Activated T-cell treated with anti-CD3 and anti-CD28 coated beads, Interleukin-2, amount 50 U/mL, for 1 hour (primary cell): ENCODE measurements around the gene WDR88.
"Not testable (repeated sequence)": the region's sequence is repeated elsewhere in the genome, so short reads cannot be mapped to it uniquely, and the experiment has no call there.

ENCODE experiments used
- DNase-seq: peaks from one replicate; pipeline ENCODE4 v3.0.0-alpha.2; 2020

WDR88 gene

DNA sequence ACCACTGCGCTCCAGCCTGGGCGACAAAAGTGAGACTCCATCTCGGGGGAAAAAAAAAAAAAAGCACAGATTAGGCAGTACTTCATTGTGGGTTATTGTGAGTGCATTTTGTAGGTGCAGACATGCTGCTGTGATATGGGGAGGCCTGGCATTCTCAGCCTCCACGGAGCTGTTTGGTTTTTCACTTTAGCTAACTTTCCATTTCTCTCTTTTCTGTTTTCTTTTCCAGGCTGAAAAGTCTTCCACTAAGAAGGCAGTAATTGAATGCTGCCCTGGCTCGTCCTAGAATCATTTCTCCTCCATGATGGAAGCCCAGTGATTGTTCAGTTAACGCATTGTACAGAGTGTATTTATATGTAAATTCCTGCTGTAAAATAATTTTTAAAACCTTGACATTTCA lies 2.0 kb upstream of the WDR88 start:
- no peak for DNase-seq

DNA sequence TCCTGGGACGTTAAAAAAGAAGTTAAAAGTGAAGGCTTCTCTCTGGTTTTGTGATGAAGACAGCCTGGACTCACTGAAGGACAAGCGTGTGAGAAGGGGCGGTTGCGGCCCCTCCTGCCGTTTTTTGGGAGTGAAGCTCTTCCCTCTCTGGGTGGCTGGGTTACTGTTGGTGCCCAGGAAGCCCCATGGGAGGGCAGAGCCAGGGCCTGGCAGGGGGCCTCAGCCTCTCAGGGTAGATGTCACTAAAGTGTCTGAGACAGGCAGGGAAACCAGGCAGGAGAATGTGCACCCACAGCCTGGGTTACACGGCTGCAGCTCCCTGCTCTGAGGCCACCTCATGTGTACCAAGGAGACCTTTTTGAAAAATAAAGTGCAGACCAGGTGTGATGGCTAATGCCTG lies 1.5 kb upstream of the WDR88 start:
- no peak for DNase-seq

DNA sequence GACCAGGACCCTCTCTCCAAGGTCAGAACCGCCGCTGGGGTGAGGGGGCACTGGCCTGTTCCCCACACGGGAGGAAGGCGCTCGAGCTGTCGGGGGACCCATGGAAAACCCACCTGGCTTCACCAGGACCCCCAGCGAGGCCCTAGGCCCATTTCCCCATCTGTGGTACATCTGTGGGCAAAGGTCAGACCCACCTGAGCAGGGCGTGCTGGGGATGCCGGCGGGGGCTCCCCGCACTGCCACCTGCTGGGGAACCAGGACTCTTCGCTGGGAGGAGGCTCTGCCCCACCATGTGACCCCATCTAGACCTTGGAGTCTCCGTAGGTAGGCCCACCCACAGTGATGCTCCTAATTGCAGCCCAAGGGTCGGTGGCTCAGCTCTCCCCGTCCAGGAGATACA lies 511 bp downstream of the WDR88 start:
- no peak for DNase-seq

DNA sequence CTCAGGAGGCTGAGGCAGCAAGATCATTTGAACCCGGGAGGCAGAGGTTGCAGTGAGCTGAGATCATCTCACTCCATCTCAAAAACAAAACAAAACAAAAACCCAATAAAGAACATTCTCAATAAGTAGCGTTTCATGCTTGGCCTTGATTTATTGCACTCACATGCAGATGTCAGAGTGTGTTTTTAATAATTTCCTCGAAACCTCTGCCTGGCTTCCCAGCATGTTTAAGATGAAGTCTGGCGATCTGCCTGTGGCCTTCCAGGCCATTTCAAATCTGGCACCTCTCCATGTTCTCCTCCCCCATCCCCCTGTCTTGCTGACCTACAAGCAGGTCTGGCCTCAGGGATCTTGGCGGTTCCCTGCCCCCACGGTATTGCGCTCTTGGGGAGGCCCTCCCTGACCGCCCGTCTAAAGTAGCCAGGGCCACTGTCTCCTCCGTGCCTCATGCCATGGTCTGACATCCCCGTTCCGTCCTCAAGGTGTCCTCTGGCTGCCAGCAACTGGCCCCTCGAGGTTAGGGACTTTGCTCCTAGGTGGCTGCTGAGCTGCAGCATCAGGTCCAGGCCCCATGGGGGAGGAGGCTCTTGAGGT lies 1.6 kb downstream of the WDR88 start:
- DNase-seq = no peak

DNA sequence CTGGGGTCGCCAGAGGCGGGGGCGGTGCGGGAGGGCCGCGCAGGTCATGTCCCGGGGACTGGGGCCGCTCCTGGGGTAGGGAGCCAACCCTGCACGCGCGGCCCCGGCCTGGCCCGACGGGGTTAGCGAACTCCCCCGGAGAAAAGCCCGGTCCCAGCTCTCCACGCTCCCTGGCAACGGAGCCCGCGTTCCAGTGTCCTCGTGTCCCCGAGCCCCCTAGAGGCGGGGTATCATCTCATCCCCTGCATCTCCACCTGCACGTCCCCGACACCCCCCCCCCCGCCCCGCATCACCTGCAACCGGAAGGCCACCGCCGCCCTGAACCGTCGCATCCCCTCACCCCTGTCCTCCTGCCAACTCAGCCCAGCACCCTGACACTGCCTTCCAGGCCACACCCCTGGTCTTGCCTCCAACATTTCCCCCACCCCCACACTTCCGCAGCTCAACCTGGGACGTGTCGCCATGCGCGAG lies 2.7 kb downstream of the WDR88 start:
- peak; percentile 40 for DNase-seq

DNA sequence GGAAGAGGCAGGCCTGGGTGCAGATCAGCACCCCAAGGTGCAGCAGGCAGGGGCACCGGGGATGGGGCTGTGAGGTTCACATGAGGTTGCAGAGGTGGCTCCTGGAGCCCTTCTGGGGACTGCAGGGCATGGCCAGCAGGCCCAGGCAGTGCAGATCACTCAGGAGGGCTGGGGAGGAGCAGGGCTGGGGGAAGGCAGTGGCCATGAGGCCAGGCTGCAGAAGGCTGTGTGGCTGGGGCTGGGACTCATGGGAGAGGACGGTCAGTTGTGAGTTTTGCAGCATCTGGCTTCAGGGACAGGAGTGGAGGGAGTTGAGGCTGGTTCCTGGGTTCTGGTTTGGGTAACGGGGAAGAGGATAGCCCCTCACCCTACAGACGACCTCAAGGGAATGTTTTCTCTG lies 7.3 kb downstream of the WDR88 start:
- DNase-seq = no peak

DNA sequence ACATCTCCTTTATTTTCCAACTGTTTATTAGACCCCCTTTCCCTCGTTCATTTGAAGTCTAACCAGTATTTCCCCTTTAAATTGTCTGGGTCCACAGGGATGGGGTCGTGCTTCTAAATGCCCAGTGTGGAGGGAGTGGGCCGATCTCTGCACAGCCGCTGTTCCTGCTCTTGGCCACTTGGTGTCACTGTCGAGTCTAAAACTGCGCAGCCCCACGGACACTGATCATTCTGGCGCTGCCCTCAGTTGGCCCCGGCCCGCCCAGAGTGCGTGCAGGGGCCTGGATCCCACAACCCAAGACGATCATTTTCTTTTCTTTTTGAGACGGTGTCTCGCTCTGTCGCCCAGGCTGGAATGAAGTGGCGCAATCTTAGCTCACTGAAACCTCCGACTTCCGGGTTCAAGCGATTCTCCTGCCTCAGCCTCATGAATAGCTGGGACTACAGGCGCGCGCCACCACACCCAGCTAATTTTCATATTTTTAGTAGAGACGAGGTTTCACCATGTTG lies 12.0 kb downstream of the WDR88 start:
- peak; percentile 67 for DNase-seq

DNA sequence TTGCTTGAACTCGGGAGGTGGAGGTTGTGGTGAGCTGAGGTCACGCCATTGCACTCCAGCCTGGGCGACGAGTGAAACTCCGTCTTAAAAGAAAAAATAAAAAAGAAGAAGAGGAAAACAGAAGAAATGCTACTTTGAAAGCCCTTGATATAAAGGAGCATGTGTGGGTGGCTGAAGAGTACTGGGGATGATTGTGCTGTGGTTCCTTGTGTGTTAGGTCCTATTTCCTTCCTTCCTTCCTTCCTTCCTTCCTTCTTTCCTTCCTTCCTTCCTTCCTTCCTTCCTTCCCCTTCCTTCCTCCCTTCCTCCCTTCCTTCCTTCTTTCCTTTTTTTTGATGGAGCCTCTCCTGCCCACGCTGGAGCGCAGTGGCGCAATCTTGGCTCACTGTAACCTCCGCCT lies 14.3 kb downstream of the WDR88 start:
- no peak for DNase-seq

DNA sequence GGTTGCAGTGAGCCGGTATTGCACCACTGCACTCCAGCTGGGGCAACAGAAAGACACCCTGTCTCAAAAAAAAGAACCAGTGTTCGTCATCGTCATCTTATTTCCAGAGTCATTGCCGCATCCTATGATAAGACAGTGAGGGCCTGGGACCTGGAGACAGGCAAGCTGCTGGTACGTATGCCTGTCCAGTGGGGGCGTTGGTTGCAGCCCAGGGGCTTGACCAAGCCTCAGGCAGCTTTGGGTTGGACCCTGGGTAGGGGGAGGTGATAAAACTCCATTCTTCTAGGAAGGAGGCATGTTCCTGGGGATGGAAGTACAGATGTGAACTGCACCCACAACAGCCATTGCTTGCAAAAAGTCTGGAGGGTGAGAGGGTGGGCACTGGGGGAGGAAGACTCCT lies 15.6 kb downstream of the WDR88 start:
- DNase-seq = no peak

DNA sequence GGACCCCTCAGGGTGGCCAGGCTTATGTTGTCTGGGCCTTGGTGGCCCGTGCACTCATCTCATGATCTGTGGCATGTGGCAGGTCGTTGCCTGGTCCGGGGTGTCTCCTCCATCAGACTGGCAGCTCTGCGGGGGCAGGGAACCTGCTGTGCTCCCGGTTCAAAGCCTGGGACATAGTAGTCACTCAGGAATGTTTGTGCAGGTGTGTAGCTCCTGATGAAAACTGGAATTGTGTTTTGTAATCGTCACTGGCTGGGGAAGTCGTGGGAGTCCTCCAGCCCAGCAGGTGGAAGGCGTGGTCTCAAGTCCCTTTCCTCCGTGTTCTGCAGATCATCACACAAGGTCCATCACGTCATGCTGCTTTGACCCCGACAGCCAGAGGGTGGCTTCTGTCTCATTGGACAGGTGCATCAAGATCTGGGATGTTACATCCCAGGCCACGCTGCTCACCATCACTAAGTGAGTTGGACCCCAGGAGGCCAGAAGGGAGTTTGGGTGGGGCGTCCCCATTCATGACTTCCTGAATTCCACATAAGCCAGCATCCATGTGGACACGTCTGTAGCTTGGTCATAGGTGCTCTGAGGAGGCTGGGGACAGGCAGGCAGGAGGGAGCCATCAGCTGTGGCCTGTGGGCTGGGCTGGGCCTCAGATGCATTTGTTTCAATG lies 19.1 kb downstream of the WDR88 start:
- DNase-seq = no peak

DNA sequence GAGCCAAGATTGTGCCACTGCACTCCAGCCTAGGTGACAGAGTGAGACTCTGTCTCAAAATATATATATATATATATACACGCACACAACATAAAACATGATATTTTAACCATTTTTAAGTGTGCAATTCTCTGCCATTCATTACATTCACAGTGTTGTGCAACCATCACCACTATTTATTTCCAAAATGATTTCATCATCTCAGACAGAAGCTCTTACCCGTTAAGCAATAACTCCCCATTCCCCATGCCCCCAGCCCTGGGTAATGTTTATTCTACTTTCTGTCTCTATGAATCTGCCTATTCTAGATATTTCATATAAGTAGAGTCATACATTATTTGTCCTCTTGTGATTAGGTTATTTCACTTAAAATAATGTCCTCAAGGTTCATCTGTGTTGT lies 20.3 kb downstream of the WDR88 start:
- DNase-seq = no peak

DNA sequence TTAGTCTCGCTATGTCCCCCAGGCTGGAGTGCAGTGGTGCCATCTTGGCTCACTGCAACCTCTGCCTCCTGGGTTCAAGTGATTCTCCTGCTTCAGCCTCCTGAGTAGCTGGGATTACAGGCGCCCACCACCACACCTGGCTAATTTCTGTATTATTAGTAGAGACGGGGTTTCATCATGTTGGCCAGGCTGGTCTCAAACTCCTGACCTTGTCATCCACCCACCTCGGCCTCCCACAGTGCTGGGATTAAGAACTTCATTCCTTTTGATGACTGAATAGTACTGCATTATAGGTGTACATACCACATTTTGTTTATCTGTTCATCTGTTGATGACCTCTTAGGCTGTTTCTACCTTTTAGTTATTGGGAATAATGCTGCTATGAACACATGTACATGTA lies 20.7 kb downstream of the WDR88 start:
- DNase-seq = not testable (repeated sequence)

DNA sequence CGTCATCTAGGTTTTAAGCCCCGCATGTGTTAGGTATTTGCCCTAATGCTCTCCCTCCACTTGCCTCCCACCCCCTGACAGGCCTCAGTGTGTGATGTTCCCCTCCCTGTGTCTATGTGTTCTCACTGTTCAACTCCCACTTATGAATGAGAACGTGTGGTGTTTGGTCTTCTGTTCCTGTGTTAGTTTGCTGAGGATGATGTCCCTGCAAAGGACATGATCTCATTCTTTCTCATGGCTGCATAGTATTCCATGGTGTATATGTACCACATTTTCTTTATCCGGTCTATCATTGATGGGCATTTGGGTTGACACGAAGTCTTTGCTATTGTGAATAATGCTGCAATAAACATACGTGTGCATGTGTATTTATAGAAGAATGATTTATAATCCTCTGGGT lies 22.4 kb downstream of the WDR88 start:
- DNase-seq = not testable (repeated sequence)

DNA sequence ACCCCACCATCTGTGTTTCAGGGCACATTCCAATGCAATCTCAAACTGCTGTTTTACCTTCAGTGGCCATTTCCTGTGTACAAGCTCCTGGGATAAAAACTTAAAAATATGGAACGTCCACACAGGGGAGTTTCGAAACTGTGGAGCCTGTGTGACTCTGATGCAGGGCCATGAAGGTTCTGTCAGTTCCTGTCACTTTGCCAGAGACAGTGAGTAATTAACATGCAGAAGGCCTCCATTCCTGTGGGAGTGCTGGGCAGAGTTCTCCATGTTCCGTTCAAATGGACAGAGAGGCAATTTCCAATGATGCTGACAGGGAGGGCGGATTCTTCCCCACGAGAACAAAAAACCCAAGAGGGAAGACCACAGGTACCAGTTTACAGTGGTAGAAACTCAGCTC lies 24.4 kb downstream of the WDR88 start:
- no peak for DNase-seq

DNA sequence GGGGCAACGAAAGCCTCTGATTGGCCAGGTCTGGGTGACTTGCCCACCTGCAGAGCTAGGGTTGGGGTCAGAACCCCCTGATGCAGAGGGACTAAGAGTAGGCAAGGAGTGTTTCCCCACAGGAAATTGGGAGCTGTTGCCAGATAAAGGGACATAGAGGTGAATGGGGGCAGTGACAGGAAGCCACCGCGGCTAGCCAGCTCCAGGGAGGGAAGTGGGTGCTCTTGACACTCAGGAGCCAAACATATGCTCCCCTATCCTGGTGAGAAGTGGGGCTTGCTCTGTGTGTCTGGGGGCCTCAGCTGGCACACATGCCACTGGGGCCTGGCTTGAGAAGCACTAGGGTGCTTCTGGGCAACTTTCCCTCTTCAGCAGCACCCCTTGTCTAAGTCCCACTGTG lies 26.0 kb downstream of the WDR88 start:
- DNase-seq = no peak

DNA sequence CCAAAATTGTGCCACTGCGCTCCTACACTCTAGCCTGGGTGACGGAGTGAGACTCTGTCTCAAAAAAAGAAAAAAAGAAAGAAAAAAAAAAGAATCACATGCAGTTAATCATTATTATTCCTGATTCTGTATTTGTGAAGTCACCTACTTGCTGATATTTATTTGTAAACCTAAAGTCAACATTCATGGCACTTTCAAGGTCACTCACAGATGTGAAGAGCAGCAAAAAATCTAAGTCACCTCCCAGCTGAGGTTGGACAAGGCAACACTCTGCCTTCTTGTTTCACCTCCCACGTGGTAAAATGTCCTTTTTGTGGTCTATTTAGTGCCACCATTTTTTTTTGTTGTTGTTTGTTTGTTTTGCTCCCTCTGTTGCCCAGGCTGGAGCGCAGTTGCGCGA lies 26.5 kb downstream of the WDR88 start:
- no peak for DNase-seq

DNA sequence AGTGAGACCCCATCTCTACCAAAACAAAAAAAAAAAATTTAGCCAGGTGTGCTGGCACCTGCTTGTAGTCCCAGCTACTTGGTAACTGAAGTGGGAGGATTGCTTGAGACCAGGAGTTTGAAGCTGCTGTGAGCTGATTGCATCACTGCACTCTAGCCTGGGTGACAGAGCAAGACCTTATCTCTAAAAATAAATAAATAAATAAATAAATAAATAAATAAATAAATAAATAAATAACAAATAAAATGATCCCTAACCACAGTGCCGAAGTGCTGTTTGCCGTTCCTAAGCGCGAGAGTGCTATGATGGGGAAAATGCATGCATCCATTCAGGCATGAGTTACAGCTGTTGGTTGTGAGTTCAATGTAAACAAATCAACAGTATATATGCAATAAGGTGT lies 27.2 kb downstream of the WDR88 start:
- DNase-seq = no peak

DNA sequence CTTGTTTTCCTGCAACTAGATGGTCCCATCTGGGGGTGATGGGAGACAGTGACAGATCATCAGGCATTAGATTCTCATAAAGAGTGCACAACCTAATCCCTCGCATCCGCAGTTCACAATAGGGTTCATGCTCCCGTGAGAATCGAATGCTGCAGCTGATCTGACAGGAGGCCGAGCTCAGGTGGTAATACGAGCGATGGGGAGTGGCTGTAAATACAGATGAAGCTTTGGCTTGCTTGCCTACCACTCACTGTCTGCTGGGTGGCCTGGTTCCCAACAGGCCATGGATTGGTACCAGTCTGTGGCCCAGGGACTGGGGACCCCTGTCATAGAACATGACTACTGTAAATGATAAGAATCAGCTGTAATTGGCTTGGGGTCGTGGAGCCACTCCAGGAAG lies 28.0 kb downstream of the WDR88 start:
- DNase-seq = no peak

DNA sequence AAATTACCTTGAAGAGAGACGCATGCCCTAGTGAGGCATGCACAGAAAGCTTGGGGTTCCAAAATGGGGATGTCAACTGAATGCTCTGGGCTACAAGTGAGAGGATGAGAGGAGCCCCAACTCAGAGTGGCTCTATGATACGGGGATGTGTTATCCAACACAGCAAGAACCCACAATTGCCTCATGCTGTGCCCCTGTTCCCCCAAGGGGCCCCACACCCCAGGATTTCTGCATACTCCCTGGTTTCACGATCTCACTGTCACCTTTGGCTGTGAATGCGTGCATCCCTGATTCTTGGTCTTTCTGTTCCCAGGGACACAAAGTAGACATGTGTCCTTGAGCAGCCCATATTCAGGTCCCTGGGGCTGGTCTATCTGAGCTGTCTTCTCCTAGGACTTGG lies 29.3 kb downstream of the WDR88 start:
- DNase-seq = no peak

DNA sequence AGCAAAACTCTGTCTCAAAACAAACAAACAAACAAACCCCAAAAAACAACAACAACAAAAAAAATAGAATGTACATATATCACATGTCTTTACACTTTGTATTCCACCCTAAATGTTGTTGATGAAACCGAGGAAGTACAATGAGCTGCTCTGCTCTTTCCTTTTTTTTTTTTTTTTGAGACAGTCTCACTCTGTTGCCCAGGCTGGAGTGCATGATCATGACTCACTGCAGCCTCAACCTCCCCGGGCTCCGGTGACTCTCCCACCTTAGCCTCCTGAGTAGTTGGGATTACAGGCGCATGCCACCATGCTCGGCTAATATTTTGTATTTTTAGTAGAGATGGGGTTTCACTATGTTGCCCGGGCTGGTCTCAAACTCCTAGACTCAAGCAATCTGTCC lies 31.6 kb downstream of the WDR88 start:
- DNase-seq = no peak

DNA sequence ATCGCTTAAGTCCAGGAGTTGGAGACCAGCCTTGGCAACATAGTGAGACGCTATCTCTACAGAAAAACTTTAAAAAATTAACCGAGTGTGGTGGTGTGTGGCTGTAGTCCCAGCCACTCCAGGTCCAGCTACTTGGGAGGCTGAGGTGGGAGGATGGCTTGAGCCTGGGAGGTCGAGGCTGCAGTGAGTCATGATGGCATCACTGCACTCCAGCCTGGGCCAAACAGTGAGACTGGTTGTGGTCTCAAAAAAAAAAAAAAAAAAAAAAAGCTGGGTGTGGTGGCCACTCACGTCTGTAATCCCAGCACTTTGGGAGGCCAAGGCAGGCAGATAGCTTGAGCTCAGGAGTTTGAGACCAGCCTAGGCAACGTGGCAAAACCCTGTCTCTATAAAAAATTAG lies 34.1 kb downstream of the WDR88 start:
- DNase-seq = not testable (repeated sequence)

DNA sequence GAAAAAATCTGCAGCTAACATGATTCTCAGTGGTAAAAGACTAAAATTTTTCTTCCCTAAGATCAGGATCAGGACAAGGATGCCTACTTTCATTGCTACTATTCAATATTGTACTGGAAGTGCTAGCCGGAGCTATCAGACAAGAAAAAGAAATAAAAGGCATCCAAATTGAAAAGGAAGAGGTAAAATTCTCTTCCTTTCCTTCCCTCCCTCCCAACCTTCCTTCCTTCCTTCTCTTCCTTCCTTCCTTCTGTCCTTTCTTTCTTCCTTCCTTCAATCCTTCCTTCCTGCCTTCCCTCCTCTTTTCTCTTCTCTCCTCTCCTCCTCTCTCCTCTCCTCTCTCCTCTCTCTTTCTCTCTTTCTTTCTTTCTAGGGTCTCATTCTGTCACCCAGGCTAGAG lies 35.5 kb downstream of the WDR88 start:
- DNase-seq = no peak

DNA sequence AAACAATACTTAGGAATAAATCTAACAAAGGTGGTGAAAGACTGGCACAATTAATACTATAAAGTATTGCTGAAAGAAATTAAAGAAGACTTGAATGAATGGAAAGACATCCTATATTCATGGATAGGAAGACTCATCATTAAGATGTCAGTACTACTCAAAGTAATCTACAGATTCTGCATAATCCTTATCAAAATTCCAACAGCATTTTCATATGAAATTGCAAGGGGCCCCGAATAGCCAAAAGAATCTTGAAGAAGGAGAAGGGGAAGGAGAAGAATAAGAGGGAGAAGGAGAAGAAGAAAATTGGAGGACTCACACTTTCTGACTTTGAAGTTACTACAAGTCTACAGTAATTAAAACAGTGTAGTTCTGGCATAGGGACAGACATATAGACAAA lies 36.6 kb downstream of the WDR88 start:
- DNase-seq = no peak

DNA sequence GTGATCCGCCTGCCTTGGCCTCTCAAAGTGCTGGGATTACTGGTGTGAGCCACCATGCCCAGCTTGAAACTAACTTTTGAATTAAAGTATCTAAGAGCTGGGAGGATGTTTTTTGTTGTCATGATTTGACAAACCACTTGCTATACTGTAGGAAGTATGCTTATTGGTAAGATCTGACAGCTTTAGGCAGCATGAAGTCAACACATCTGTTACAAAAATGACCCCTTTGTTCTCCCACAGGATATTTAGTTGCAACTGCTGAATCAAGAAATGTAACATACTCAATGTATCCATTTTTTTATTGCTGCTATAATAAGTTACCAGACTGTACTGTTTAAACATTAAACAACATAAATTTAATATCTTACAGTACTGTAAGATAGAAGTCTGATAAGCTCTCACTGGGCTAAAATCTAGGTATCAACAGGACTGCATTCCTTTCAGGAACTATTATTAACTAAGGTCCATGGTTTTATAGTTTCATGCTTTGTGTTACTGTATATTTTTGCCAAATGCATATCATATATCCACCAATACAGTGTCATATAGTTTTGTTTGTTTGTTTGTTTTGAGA lies 39.4 kb downstream of the WDR88 start:
- DNase-seq = no peak

DNA sequence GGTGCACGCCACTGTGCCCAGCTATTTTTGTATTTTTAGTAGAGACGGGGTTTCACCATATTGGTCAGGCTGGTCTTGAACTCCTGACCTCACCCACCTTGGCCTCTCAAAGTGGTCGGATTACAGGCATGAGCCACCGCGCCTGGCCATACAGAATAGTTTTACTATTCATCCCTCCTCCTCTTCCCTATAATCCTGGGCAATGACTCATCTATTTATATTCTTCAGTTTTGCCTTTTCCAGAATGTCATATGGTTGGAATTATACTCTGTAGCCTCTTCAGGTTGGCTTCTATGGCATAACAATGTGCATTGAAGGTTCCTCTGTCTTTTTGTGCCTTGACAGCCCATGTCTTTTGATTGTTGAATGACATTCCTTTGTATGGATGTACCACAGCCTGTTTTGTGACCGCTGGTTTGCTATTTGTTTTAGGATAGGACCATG lies 40.0 kb downstream of the WDR88 start:
- DNase-seq = no peak
